H9 (cell line): ENCODE measurements around the gene SCCPDH. TPM values are rescaled to one million over a fixed set of nuclear protein-coding genes. Genes with fewer than 3 reads are reported as not detected.

Experiments
- DNase-seq: peaks from one replicate; pipeline ENCODE4 v3.0.0-alpha.2; 2017
- H2AFZ ChIP-seq: one replicate; pipeline ENCODE4 v1.6.1; 2013; ENCODE audit warnings: mild to moderate bottlenecking, low read length, control low read depth, moderate library complexity
- H2AK5ac ChIP-seq: 2 replicates; pipeline ENCODE4 v1.6.1; 2013; ENCODE audit warnings: low read length, control low read depth, mixed read lengths; ENCODE audit not compliant: insufficient read length
- H2BK120ac ChIP-seq: one replicate; pipeline ENCODE4 v1.6.1; 2013; ENCODE audit warnings: low read depth, mild to moderate bottlenecking, low read length, control low read depth, inconsistent platforms; ENCODE audit not compliant: poor library complexity, severe bottlenecking
- H2BK12ac ChIP-seq: 2 replicates; pipeline ENCODE4 v1.6.1; 2013; ENCODE audit warnings: low read length, control low read depth, mixed read lengths, low read depth; ENCODE audit not compliant: insufficient read length
- H2BK15ac ChIP-seq: 2 replicates; pipeline ENCODE4 v1.6.1; 2013; ENCODE audit warnings: low read depth, low read length, control low read depth
- H2BK20ac ChIP-seq: one replicate; pipeline ENCODE4 v1.6.1; 2013; ENCODE audit warnings: low read depth, mild to moderate bottlenecking, low read length, control low read depth, inconsistent platforms; ENCODE audit not compliant: poor library complexity, severe bottlenecking
- H2BK5ac ChIP-seq: 2 replicates; pipeline ENCODE4 v1.6.1; 2013; ENCODE audit warnings: low read length, control low read depth, mixed read lengths; ENCODE audit not compliant: insufficient read length
- H3K14ac ChIP-seq: 2 replicates; pipeline ENCODE4 v1.6.1; 2013; ENCODE audit warnings: low read length, control low read depth; ENCODE audit not compliant: insufficient read depth
- H3K18ac ChIP-seq: 2 replicates; pipeline ENCODE4 v1.6.1; 2013; ENCODE audit warnings: low read depth, mild to moderate bottlenecking, mixed read lengths, low read length, control low read depth; ENCODE audit not compliant: insufficient read length
- H3K23ac ChIP-seq: 2 replicates; pipeline ENCODE4 v1.6.1; 2013; ENCODE audit warnings: low read length, control low read depth, mixed read lengths, low read depth; ENCODE audit not compliant: insufficient read length
- H3K23me2 ChIP-seq: 2 replicates; pipeline ENCODE4 v1.6.1; 2013; ENCODE audit warnings: low read depth, mild to moderate bottlenecking, mixed read lengths, low read length, control low read depth; ENCODE audit not compliant: insufficient read length, poor library complexity, severe bottlenecking
- H3K27ac ChIP-seq: 2 replicates; pipeline ENCODE4 v1.5.1; 2013; ENCODE audit warnings: low read length, control low read depth, mixed read lengths, low read depth; ENCODE audit not compliant: insufficient read length
- H3K27me3 ChIP-seq: 2 replicates; pipeline ENCODE4 v1.6.1; 2013; ENCODE audit warnings: low read length, control low read depth, inconsistent platforms; ENCODE audit not compliant: insufficient read depth
- H3K4ac ChIP-seq: 2 replicates; pipeline ENCODE4 v1.6.1; 2013; ENCODE audit warnings: low read depth, mild to moderate bottlenecking, control low read depth, inconsistent platforms, low read length, moderate library complexity
- H3K4me1 ChIP-seq: 2 replicates; pipeline ENCODE4 v1.6.1; 2013; ENCODE audit warnings: low read length, control low read depth, inconsistent platforms; ENCODE audit not compliant: insufficient read depth
- H3K4me2 ChIP-seq: 2 replicates; pipeline ENCODE4 v1.6.1; 2013; ENCODE audit warnings: low read length, control low read depth, mixed read lengths; ENCODE audit not compliant: insufficient read length, insufficient read depth
- H3K56ac ChIP-seq: 2 replicates; pipeline ENCODE4 v1.6.1; 2013; ENCODE audit warnings: low read depth, mild to moderate bottlenecking, mixed read lengths, low read length, control low read depth; ENCODE audit not compliant: insufficient read length
- H3K79me1 ChIP-seq: 2 replicates; pipeline ENCODE4 v1.6.1; 2013; ENCODE audit warnings: low read depth, mild to moderate bottlenecking, moderate library complexity, low read length, control low read depth, inconsistent platforms; ENCODE audit not compliant: insufficient read depth, poor library complexity, severe bottlenecking
- H3K79me2 ChIP-seq: 2 replicates; pipeline ENCODE4 v1.6.1; 2013; ENCODE audit warnings: low read length, control low read depth, inconsistent platforms; ENCODE audit not compliant: insufficient read depth
- H3K9ac ChIP-seq: 2 replicates; pipeline ENCODE4 v1.6.1; 2013; ENCODE audit warnings: low read length, control low read depth, mixed read lengths; ENCODE audit not compliant: insufficient read length; ENCODE audit errors: extremely low read depth
- H3K9me3 ChIP-seq: one replicate; pipeline ENCODE4 v1.6.1; 2013; ENCODE audit warnings: low read depth, low read length, inconsistent platforms; ENCODE audit not compliant: control insufficient read depth
- H3T11ph ChIP-seq: one replicate; pipeline ENCODE4 v1.6.1; 2013; ENCODE audit warnings: mild to moderate bottlenecking, low read length, control low read depth, inconsistent platforms
- H4K20me1 ChIP-seq: one replicate; pipeline ENCODE4 v1.6.1; 2013; ENCODE audit not compliant: control insufficient read depth, insufficient read length, insufficient read depth
- H4K5ac ChIP-seq: 2 replicates; pipeline ENCODE4 v1.6.1; 2013; ENCODE audit warnings: low read depth, mild to moderate bottlenecking, mixed read lengths, low read length, control low read depth; ENCODE audit not compliant: insufficient read length
- H4K8ac ChIP-seq: replicated peaks from 2 replicates; pipeline ENCODE4 v1.6.1; 2013; ENCODE audit warnings: low read length, control low read depth, mixed read lengths, low read depth; ENCODE audit not compliant: insufficient read length
- H4K91ac ChIP-seq: 2 replicates; pipeline ENCODE4 v1.6.1; 2013; ENCODE audit warnings: low read depth, mild to moderate bottlenecking, moderate library complexity, mixed read lengths, low read length, control low read depth; ENCODE audit not compliant: insufficient read length
- H3K27ac Mint-ChIP-seq, 3 experiments: 2 replicates in 2 of 3; 3 replicates in 1 of 3; pipeline ENCODE4 v1.8.0; 2020 to 2021; ENCODE audit warnings: mixed read lengths in 3 of 3, mild to moderate bottlenecking in 1 of 3, moderate library complexity in 1 of 3
- H3K27me3 Mint-ChIP-seq: 2 replicates; pipeline ENCODE4 v1.8.0; 2021; ENCODE audit warnings: low read depth, mild to moderate bottlenecking, moderate library complexity, mixed read lengths
- H3K36me3 Mint-ChIP-seq, 3 experiments: 2 replicates in 2 of 3; 3 replicates in 1 of 3; pipeline ENCODE4 v1.8.0; 2020 to 2021; ENCODE audit warnings: low read depth in 3 of 3, mixed read lengths in 3 of 3; ENCODE audit not compliant: insufficient read depth in 1 of 3
- H3K4me1 Mint-ChIP-seq, 2 experiments: 2 replicates each; pipeline ENCODE4 v1.8.0; 2020; ENCODE audit warnings: mixed read lengths in 2 of 2
- H3K4me3 Mint-ChIP-seq, 2 experiments: 2 replicates in 1 of 2; 3 replicates in 1 of 2; pipeline ENCODE4 v1.8.0; 2020 to 2021; ENCODE audit warnings: mild to moderate bottlenecking in 2 of 2, mixed read lengths in 2 of 2, moderate library complexity in 1 of 2
- H3K9me3 Mint-ChIP-seq, 2 experiments: 2 replicates in 1 of 2; 3 replicates in 1 of 2; pipeline ENCODE4 v1.8.0; 2020; ENCODE audit warnings: mild to moderate bottlenecking in 2 of 2, mixed read lengths in 2 of 2, moderate library complexity in 1 of 2
- WGBS: extraction: QIAGEN DNeasy Blood & Tissue Kit; methylation state at CpG from one replicate; pipeline ENCODE4 v1.1.7; 2013; ENCODE audit warnings: missing lambda C conversion rate, low lambda C conversion rate, mixed read lengths; ENCODE audit not compliant: insufficient read length; ENCODE audit errors: extremely low coverage; 5-methylcytosine and 5-hydroxymethylcytosine counted together
- total RNA-seq: library from RNA; stranded (reverse); gene quantifications from 2 replicates; pipeline ENCODE4 v1.2.1, GENCODE V29; 2021
- TF ChIP-seq, protein P1 (sequence below): fragments of 200-600 bp; sonication (generic); conservative IDR thresholded peaks from 3 replicates; pipeline ENCODE4 v1.8.0; 2021; ENCODE audit warnings: antibody characterized with exemption, mild to moderate bottlenecking

Gene SCCPDH
- total RNA-seq, 1 experiment from 2014 or later, result 20.7 TPM

- H3K9me3 Mint-ChIP-seq, result peaks cover 3 to 4% of the 10 kb centered on the region in 2 experiments; a peak in 2 of 5 replicates
- WGBS, result no CpG with 5 or more reads among the region's 7 CpGs
Measured at GRCh38 chr1:246790364-246790763, 66.2 kb downstream of the SCCPDH start.

More at GRCh38 chr1:246790364-246790763, 66.2 kb downstream of the SCCPDH start:
- Histone ChIP-seq H3K56ac (no peak overlapping the region), H3K4me2 (no peak overlapping the region), H3K79me2 (no peaks in the 10 kb centered on the region), H3K27me3 (no peaks in the 10 kb centered on the region), H3K23me2 (peaks cover 6% of the 10 kb centered on the region), H4K20me1 (no peaks in the 10 kb centered on the region), H3K9ac (no peak overlapping the region), H2BK20ac (no peak overlapping the region), H4K91ac (no peak overlapping the region), H4K8ac (no peak overlapping the region), H3T11ph (no peak overlapping the region), H3K27ac (no peak overlapping the region), H3K79me1 (no peaks in the 10 kb centered on the region), H2AK5ac (no peak overlapping the region), H3K14ac (no peak overlapping the region), H2BK15ac (no peak overlapping the region), H3K9me3 (no peaks in the 10 kb centered on the region), H3K4me1 (peaks cover 13% of the 10 kb centered on the region; the same call in 1 of the 2 replicates), H2BK5ac (no peak overlapping the region), H4K5ac (no peak overlapping the region), H3K18ac (no peak overlapping the region), H2AFZ (no peak overlapping the region), H2BK12ac (no peak overlapping the region), H2BK120ac (no peak overlapping the region), H3K23ac (no peak overlapping the region), H3K4ac (no peak overlapping the region)
- TF ChIP-seq, protein P1, sequence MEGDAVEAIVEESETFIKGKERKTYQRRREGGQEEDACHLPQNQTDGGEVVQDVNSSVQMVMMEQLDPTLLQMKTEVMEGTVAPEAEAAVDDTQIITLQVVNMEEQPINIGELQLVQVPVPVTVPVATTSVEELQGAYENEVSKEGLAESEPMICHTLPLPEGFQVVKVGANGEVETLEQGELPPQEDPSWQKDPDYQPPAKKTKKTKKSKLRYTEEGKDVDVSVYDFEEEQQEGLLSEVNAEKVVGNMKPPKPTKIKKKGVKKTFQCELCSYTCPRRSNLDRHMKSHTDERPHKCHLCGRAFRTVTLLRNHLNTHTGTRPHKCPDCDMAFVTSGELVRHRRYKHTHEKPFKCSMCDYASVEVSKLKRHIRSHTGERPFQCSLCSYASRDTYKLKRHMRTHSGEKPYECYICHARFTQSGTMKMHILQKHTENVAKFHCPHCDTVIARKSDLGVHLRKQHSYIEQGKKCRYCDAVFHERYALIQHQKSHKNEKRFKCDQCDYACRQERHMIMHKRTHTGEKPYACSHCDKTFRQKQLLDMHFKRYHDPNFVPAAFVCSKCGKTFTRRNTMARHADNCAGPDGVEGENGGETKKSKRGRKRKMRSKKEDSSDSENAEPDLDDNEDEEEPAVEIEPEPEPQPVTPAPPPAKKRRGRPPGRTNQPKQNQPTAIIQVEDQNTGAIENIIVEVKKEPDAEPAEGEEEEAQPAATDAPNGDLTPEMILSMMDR, result no peak
- Mint-ChIP-seq H3K36me3 (peaks cover 0 to 2% (median 0%) of the 10 kb centered on the region in 3 experiments; a peak in 1 of 7 replicates), H3K4me1 (peaks cover 19 to 40% of the 10 kb centered on the region in 2 experiments), H3K4me3 (no peak overlapping the region), H3K27ac (no peak overlapping the region), H3K27me3 (0 out of 2 replicates have a peak, but pooled peaks cover 3% of the 10 kb centered on the region)
- DNase-seq, result no peak
